Epithelial cell of proximal tubule (primary cell): ENCODE measurements around the gene IQCH. TPM values are rescaled to one million over a fixed set of nuclear protein-coding genes. Genes with fewer than 3 reads are reported as not detected.

Source experiments
- DNase-seq: peaks from one replicate; pipeline ENCODE4 v3.0.0-alpha.2; 2011; ENCODE audit warnings: low read depth
- H3K4me3 ChIP-seq: 2 replicates; pipeline ENCODE4 v1.5.1; 2011; ENCODE audit warnings: low read depth, mild to moderate bottlenecking, low read length
- CTCF ChIP-seq: conservative IDR thresholded peaks from 2 replicates; pipeline ENCODE4 v1.5.1; 2012; ENCODE audit warnings: low read depth, mild to moderate bottlenecking, low read length
- total RNA-seq: library from RNA; depleted of rRNA; stranded (reverse); fragments of >200 nt; gene quantifications from 2 replicates; pipeline ENCODE4 v1.2.3, GENCODE V29; 2015

Gene IQCH
- total RNA-seq, 1 donor from 2014 or later, result 0.92 TPM

- no peak overlapping the region for H3K4me3 ChIP-seq
- DNase-seq, result no peak
- TF ChIP-seq CTCF, result no peak
Observed at GRCh38 chr15:67307889-67308597, 53.5 kb downstream of the IQCH start.

- no peak for TF ChIP-seq CTCF
- no peak overlapping the region for H3K4me3 ChIP-seq
- no peak for DNase-seq
Observed at GRCh38 chr15:67311731-67312130, 57.1 kb downstream of the IQCH start.

- no peak overlapping the region for H3K4me3 ChIP-seq
- no peak for DNase-seq
- no peak for TF ChIP-seq CTCF
Observed at GRCh38 chr15:67319961-67320360, 65.4 kb downstream of the IQCH start.

GRCh38 chr15:67321352-67321751 lies 66.8 kb downstream of the IQCH start:
- DNase-seq, result no peak
- TF ChIP-seq CTCF, result no peak

GRCh38 chr15:67322481-67322880 lies 67.9 kb downstream of the IQCH start:
- TF ChIP-seq CTCF, result no peak
- no peak overlapping the region for H3K4me3 ChIP-seq
- no peak for DNase-seq

More at GRCh38 chr15:67321352-67321751, 66.8 kb downstream of the IQCH start:
- H3K4me3 ChIP-seq, result no peak overlapping the region

- H3K4me3 ChIP-seq, result no peak overlapping the region
- DNase-seq, result no peak
- TF ChIP-seq CTCF, result no peak
Observed at GRCh38 chr15:67327312-67327711, 72.7 kb downstream of the IQCH start.

- no peak overlapping the region for H3K4me3 ChIP-seq
- DNase-seq, result no peak
- TF ChIP-seq CTCF, result no peak
Observed at GRCh38 chr15:67327737-67328136, 73.2 kb downstream of the IQCH start.
